Measurements from ENCODE around the gene CR1. TPM values are rescaled to one million over a fixed set of nuclear protein-coding genes. Genes with fewer than 3 reads are reported as not detected.

Gene CR1
- total RNA-seq, 4 donors from 2014 or later, result 6.8 to 28.4 (median 18.2) TPM

- TF ChIP-seq, protein P1, sequence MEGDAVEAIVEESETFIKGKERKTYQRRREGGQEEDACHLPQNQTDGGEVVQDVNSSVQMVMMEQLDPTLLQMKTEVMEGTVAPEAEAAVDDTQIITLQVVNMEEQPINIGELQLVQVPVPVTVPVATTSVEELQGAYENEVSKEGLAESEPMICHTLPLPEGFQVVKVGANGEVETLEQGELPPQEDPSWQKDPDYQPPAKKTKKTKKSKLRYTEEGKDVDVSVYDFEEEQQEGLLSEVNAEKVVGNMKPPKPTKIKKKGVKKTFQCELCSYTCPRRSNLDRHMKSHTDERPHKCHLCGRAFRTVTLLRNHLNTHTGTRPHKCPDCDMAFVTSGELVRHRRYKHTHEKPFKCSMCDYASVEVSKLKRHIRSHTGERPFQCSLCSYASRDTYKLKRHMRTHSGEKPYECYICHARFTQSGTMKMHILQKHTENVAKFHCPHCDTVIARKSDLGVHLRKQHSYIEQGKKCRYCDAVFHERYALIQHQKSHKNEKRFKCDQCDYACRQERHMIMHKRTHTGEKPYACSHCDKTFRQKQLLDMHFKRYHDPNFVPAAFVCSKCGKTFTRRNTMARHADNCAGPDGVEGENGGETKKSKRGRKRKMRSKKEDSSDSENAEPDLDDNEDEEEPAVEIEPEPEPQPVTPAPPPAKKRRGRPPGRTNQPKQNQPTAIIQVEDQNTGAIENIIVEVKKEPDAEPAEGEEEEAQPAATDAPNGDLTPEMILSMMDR (IDR thresholded peaks at IDR 0.05; ENCODE audit: low read depth), result no peak
Observed at GRCh38 chr1:207646944-207647579, 151.1 kb downstream of the CR1 start.

DNA sequence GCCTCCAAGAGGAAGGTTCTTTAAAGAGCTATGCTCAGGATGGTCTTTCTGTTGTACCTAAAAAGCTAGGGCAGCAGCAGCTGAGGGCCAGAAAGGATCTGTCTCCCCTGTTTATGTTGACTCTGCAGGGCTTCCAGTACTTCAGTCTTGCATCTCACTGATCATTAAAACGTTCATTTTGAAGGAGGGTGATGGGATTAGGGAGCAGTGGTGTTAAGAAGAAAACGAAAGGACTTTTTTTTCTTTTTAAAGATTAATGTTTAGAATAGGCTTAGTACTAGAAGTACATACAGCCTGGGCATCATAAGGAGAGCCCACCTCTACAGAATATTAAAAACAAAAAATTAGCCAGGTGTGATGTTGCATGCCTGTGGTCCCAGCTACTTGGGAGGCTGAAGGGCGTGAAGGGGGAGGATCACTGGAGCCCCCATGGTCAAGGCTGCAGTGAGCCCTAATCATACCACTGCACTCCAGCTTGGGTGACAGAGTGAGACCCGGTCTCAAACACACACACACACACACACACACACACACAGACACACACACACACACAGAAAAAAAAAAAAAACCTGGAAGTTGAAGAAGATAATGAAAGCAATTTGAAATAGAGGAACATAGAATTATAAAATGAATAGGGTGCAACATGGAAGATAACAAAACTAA lies 151.8 kb downstream of the CR1 start:
- TF ChIP-seq, protein P1 (IDR thresholded peaks at IDR 0.05; ENCODE audit: low read depth), result no peak

- TF ChIP-seq, protein P1 (IDR thresholded peaks at IDR 0.05; ENCODE audit: low read depth), result no peak
Observed at GRCh38 chr1:207648334-207649209, 152.6 kb downstream of the CR1 start.

DNA sequence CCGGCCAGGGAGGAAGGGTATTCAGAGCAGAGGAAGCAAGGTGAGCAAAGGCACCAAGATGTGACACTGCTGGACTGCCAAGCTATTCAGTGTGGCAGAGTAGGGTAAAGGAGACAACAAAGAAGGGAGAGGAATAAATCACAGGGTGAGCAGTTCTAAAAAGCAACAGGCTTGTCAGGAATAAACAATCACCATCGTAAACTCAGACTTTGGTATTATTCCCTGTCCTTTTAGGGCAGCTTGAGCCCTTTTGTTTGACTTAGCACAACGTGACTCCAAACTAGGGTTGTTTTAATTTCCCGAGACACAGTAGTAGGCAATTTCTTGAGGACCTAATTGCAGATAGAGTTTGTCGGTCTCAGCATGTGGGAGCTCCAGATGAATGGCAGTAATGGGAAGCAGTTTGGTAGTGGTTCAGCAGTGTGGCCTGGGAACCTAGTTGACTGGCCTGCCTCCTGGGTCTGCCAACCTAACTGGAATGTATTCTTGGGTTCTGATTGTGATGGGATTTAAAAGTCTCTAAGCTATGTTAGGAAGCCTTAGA lies 153.3 kb downstream of the CR1 start:
- TF ChIP-seq, protein P1 (IDR thresholded peaks at IDR 0.05; ENCODE audit: low read depth), result no peak

DNA sequence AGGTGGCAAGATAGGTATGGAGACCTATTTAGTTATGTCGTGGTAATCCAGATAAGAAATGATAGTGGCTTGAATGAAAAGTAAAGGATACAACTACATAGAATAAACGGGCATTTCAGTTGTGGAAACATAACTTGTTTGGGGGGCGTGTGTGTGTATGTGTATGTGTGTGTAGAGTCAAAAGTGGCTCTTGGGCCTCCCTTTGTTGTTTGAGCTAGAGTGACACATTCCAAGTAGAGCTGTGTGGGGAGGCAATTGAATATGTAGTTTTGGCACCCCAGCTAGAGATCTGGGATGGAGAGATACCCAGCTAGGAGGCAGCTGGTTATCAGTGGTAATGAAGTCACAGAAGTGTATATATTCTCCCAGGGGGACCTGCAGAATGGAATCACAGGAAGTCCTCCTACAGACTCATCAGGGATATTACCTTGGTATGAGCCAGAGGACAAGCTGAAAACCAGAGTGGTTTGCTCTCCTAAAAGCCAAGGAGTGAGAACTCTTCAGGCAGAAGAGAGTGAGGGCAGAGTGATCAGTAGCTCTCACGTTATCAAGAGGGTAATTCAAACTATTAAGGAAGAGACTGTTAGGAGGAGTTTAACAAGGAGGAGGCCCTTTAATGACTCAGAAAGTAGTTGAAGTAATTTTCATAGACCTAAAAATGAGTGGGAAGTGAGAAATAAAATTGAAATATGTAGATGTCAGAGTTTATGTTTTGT lies 154.1 kb downstream of the CR1 start:
- TF ChIP-seq, protein P1 (IDR thresholded peaks at IDR 0.05; ENCODE audit: low read depth), result no peak

DNA sequence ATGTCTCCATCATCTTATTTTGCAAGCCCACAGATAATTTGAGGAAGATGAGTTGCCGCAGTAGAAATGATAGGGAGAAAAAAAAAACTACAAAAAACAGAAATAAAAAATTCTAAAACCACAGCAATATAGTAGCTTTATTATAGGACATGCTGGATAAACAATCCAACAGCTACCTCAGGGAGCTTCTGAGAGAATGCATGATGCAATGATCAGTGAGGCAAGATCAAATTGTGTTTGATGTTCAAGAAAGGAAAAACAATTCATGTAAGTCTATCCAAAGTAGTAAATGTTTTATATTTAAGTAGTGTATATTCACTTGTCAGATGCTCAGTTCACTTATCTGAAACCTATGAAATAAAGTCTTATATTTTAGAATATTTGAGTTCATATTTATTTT lies 155.6 kb downstream of the CR1 start:
- TF ChIP-seq, protein P1 (IDR thresholded peaks at IDR 0.05; ENCODE audit: low read depth), result no peak
